K562 (cell line): Measurements from ENCODE around the gene NDUFAF8. TPM values are rescaled to one million over a fixed set of nuclear protein-coding genes. Genes with fewer than 3 reads are reported as not detected.

Experiments
- ATF1 ChIP-seq, 2 experiments: fragments of 450-650 bp in 1 of 2; IDR thresholded peaks; 2 replicates each; pipeline ENCODE4 v1.6.1; 2016; ENCODE audit warnings: missing compliant biosample characterization in 1 of 2, missing genetic modification characterization in 1 of 2
- CEBPB ChIP-seq: fragments of 450-650 bp; IDR thresholded peaks from 2 replicates; pipeline ENCODE4 v1.6.1; 2016; ENCODE audit warnings: missing genetic modification characterization, missing compliant biosample characterization
- E2F6 ChIP-seq, 2 experiments: IDR thresholded peaks; 2 replicates each; pipeline ENCODE4 v1.6.1; 2011; ENCODE audit warnings: borderline replicate concordance in 1 of 2, control low read depth in 1 of 2, low read depth in 1 of 2, low read length in 1 of 2, mild to moderate bottlenecking in 1 of 2, mixed read lengths in 1 of 2, moderate library complexity in 1 of 2; ENCODE audit not compliant: insufficient read depth in 1 of 2, insufficient read length in 1 of 2, poor library complexity in 1 of 2, severe bottlenecking in 1 of 2; ENCODE audit errors: extremely low read depth in 1 of 2
- EGR1 ChIP-seq: fragments of 450-650 bp; conservative IDR thresholded peaks from 2 replicates; pipeline ENCODE4 v1.6.1; 2017; ENCODE audit warnings: mild to moderate bottlenecking
- ELF1 ChIP-seq: fragments of 200-800 bp; sonication (Bioruptor generic); IDR thresholded peaks from 2 replicates; pipeline ENCODE4 v1.6.1; 2016; ENCODE audit warnings: missing genetic modification characterization, missing compliant biosample characterization
- ELK3 ChIP-seq: fragments of 450-650 bp; formaldehyde crosslinking; IDR thresholded peaks from 2 replicates; pipeline ENCODE4 v1.4.0; 2020; ENCODE audit warnings: mild to moderate bottlenecking
- EP400 ChIP-seq: fragments of 450-650 bp; IDR thresholded peaks from 2 replicates; pipeline ENCODE4 v1.6.1; 2017; ENCODE audit warnings: antibody characterized with exemption, mild to moderate bottlenecking, moderate library complexity
- FOXA3 ChIP-seq, 2 experiments: fragments of 450-650 bp in 1 of 2; sonication (generic) in 1 of 2; formaldehyde crosslinking; IDR thresholded peaks in 1 of 2; conservative IDR thresholded peaks in 1 of 2; 2 replicates each; pipeline versions ENCODE4 v1.4.0 to v1.8.0; 2020 to 2022; ENCODE audit warnings: mild to moderate bottlenecking in 2 of 2, missing genetic modification reagents in 1 of 2
- FOXJ2 ChIP-seq: fragments of 200-800 bp; sonication (Bioruptor generic); IDR thresholded peaks from 2 replicates; pipeline ENCODE4 v1.6.1; 2016; ENCODE audit warnings: missing genetic modification characterization, missing compliant biosample characterization
- HCFC1 ChIP-seq: IDR thresholded peaks from 2 replicates; pipeline ENCODE4 v1.6.1; 2012; ENCODE audit warnings: low read depth, low read length, improper control_type of control experiment
- HDAC3 ChIP-seq: fragments of 450-650 bp; IDR thresholded peaks from 2 replicates; pipeline ENCODE4 v1.6.1; 2018; ENCODE audit warnings: borderline replicate concordance, mild to moderate bottlenecking, moderate library complexity; ENCODE audit not compliant: partially characterized antibody
- KLF1 ChIP-seq: fragments of 450-650 bp; IDR thresholded peaks from 2 replicates; pipeline ENCODE4 v1.6.1; 2016; ENCODE audit warnings: missing genetic modification characterization, missing compliant biosample characterization
- LARP7 ChIP-seq: fragments of 450-650 bp; IDR thresholded peaks from 2 replicates; pipeline ENCODE4 v1.6.1; 2016
- MED1 ChIP-seq: sonication (generic); formaldehyde crosslinking; IDR thresholded peaks from 2 replicates; pipeline ENCODE4 v1.8.1; 2023; ENCODE audit warnings: missing genetic modification reagents, borderline replicate concordance
- MTA3 ChIP-seq: fragments of 450-650 bp; formaldehyde crosslinking; IDR thresholded peaks from 2 replicates; pipeline ENCODE4 v1.6.1; 2017; ENCODE audit warnings: mild to moderate bottlenecking, borderline replicate concordance
- MYBL2 ChIP-seq, 2 experiments: fragments of 450-650 bp in 1 of 2; sonication (generic) in 1 of 2; formaldehyde crosslinking in 1 of 2; IDR thresholded peaks; 2 replicates each; pipeline versions ENCODE4 v1.6.1 to v1.8.1; 2017 to 2022; ENCODE audit warnings: borderline replicate concordance in 1 of 2, inconsistent platforms in 1 of 2, low read depth in 1 of 2, mild to moderate bottlenecking in 1 of 2, missing genetic modification reagents in 1 of 2, moderate library complexity in 1 of 2
- NBN ChIP-seq: fragments of 450-650 bp; IDR thresholded peaks from 2 replicates; pipeline ENCODE4 v1.6.1; 2016; ENCODE audit warnings: low read depth, mild to moderate bottlenecking
- NFXL1 ChIP-seq: fragments of 450-650 bp; formaldehyde crosslinking; IDR thresholded peaks from 2 replicates; pipeline ENCODE4 v1.4.0; 2021; ENCODE audit warnings: mild to moderate bottlenecking
- NR4A1 ChIP-seq, 2 experiments: fragments of 250-450 bp in 1 of 2; fragments of 450-650 bp in 1 of 2; sonication (Bioruptor Pico) in 1 of 2; IDR thresholded peaks; 2 replicates each; pipeline versions ENCODE4 v1.4.0 to v1.6.1; 2016 to 2020; ENCODE audit warnings: mild to moderate bottlenecking in 2 of 2, missing compliant biosample characterization in 1 of 2, missing genetic modification characterization in 1 of 2, moderate library complexity in 1 of 2
- SPI1 ChIP-seq: IDR thresholded peaks from 2 replicates; pipeline ENCODE4 v1.6.1; 2011; ENCODE audit warnings: low read depth, low read length, control low read depth, borderline replicate concordance
- TRIM28 ChIP-seq: fragments of 450-650 bp; IDR thresholded peaks from 2 replicates; pipeline ENCODE4 v1.6.1; 2017
- ZBTB5 ChIP-seq: fragments of 450-650 bp; IDR thresholded peaks from 2 replicates; pipeline ENCODE4 v1.6.1; 2017; ENCODE audit warnings: antibody characterized with exemption
- ZNF408 ChIP-seq: fragments of 250-450 bp; sonication (Bioruptor Pico); IDR thresholded peaks from 2 replicates; pipeline ENCODE4 v1.4.0; 2020; ENCODE audit warnings: low read depth, mild to moderate bottlenecking, moderate library complexity
- ZNF695 ChIP-seq: fragments of 450-650 bp; formaldehyde crosslinking; IDR thresholded peaks from 2 replicates; pipeline ENCODE4 v1.4.0; 2020; ENCODE audit warnings: mild to moderate bottlenecking, moderate library complexity
- polyA plus RNA-seq, 8 experiments: library from polyadenylated mRNA; depleted of rRNA in 4 of 8; stranded (reverse) in 5 of 8; unstranded in 3 of 8; fragments of >200 nt; fragmentation: Nextera tagmentation in 2 of 8; fragmentation: Illumina TruSeq in 1 of 8; extraction: Ambion mirVana in 2 of 8; extraction: Trizol in 1 of 8; gene quantifications; 2 replicates each; pipeline versions ENCODE4 v1.2.1 to v1.2.3, GENCODE V29; 2011 to 2014; ENCODE audit warnings: inconsistent platforms in 1 of 8, missing spikeins in 1 of 8
- total RNA-seq, 7 experiments: library from RNA; depleted of rRNA in 6 of 7; stranded (reverse); fragments of >200 nt in 6 of 7; fragmentation: Illumina TruSeq in 2 of 7; extraction: Trizol in 2 of 7; gene quantifications; 2 replicates each; pipeline versions ENCODE4 v1.2.1 to v1.2.3, GENCODE V29; 2011 to 2021; ENCODE audit warnings: low replicate concordance in 1 of 7

The NDUFAF8 gene
- total and polyA plus RNA-seq, 9 of the 15 experiments (the other 6 are each of a cell fraction or from before 2014, with no cell fraction given), result 13.5 to 144 (median 90.0) TPM

DNA sequence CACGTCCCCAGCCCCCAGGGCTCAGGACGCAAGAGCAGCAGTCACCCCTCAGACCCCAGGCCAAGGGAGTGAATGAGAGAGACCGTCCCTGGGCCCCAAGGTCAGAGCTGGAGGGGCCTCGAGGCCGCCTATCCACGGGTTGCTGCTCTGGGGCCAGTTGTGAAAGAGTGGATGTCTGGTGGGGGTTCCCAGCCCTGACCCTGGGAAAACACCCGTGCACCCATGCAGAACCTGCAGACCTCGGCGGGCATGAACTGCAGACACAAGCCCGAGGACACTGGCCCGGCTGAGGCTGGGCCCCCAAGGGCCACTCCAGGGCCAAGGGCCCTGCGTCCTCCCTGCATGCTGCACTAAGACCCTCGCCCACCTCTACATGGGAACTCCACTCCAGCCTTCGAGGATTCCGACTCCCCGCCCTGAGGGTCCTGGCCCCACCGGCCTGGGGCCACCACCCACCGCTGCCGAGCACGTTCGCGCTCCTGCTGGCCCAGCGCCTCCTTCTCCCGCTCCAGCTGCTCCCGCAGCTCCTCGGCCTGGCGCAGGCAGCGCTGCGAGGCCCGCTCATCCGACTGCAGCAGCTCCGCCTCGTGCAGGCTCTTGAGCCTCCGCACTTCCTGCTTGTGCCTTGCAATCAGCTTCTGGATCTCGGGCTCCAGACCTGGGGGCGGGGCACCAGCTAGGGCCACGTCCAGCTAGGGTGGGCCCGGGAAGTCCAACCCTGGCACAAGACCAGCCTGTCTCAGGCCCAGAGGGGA is 45.5 kb upstream of the NDUFAF8 start (continued):
- peak; percentile 73 to 79 for TF ChIP-seq E2F6 (IDR thresholded peaks at IDR 0.05; ENCODE audit: borderline replicate concordance in 1 of 2, extremely low read depth in 1 of 2, insufficient read depth in 1 of 2, insufficient read length in 1 of 2, low read depth in 1 of 2, low read length in 1 of 2, poor library complexity in 1 of 2, severe bottlenecking in 1 of 2)
- TF ChIP-seq HDAC3, result no peak
- no peak for TF ChIP-seq ZNF408
- TF ChIP-seq MTA3, result no peak; the same call in 1 of the 2 replicates
- TF ChIP-seq LARP7, result no peak
- TF ChIP-seq NFXL1, result no peak
- TF ChIP-seq ELF1 (tag), result peak; percentile 78
- TF ChIP-seq NR4A1 (CRISPR knock-in tag; IDR thresholded peaks at IDR 0.05), result no peak; the same call in 1 of the 2 replicates
- no peak for TF ChIP-seq NR4A1 (tag; IDR thresholded peaks at IDR 0.05)
- TF ChIP-seq ZBTB5, result no peak
- TF ChIP-seq FOXA3 (CRISPR knock-in tag; conservative IDR thresholded peaks at IDR 0.05 in 1 of 2, IDR thresholded peaks at IDR 0.05 in 1 of 2), result no peak
- TF ChIP-seq MED1, result no peak
- TF ChIP-seq CEBPB, result no peak
- TF ChIP-seq ATF1 (CRISPR knock-in tag; IDR thresholded peaks at IDR 0.05), result no peak
- no peak for TF ChIP-seq ATF1 (tag; IDR thresholded peaks at IDR 0.05)
- TF ChIP-seq KLF1 (tag), result no peak
- no peak for TF ChIP-seq ELK3 (CRISPR knock-in tag)
- TF ChIP-seq MYBL2 (IDR thresholded peaks at IDR 0.05; ENCODE audit: low read depth), result no peak
- TF ChIP-seq MYBL2 (CRISPR knock-in tag; IDR thresholded peaks at IDR 0.05; ENCODE audit: borderline replicate concordance), result no peak
- no peak for TF ChIP-seq ZNF695
- no peak for TF ChIP-seq NBN
- no peak for TF ChIP-seq HCFC1
- peak; percentile 10; the same call in 1 of the 2 replicates for TF ChIP-seq EGR1
- TF ChIP-seq SPI1, result peak; percentile 60; the same call in 1 of the 2 replicates
- TF ChIP-seq FOXJ2 (tag), result no peak
- TF ChIP-seq EP400, result no peak
- TF ChIP-seq TRIM28, result no peak
